Activated CD4-positive, CD25-positive, alpha-beta regulatory T cell treated with anti-CD3 and anti-CD28 coated beads, Interleukin-2, amount 50 U/mL, for 24 hours (primary cell): Measurements from ENCODE around the gene ATP1A4.

Source experiments
- ATAC-seq, 2 donors: fragments of 150-1000 bp; cut with Tn5 transposase; one replicate each; pipeline ENCODE4 v1.10.0; 2021; ENCODE audit warnings: mild to moderate bottlenecking in 1 of 2, moderate library complexity in 1 of 2

The ATP1A4 gene

GRCh38 chr1:160178731-160179130, 27.3 kb downstream of the ATP1A4 start:
- ATAC-seq, result no peak

- no peak for ATAC-seq
Observed at GRCh38 chr1:160179336-160179735, 27.9 kb downstream of the ATP1A4 start.

- ATAC-seq, result no peak
Observed at GRCh38 chr1:160186246-160186645, 34.8 kb downstream of the ATP1A4 start.

GRCh38 chr1:160186729-160187128, 35.3 kb downstream of the ATP1A4 start:
- ATAC-seq, result no peak

- no peak for ATAC-seq
Observed at GRCh38 chr1:160187407-160187806, 36.0 kb downstream of the ATP1A4 start.

- ATAC-seq, result no peak
Observed at GRCh38 chr1:160188341-160188740, 36.9 kb downstream of the ATP1A4 start.

- no peak for ATAC-seq
Observed at GRCh38 chr1:160189649-160190625, 38.5 kb downstream of the ATP1A4 start, which contains the start of gene CASQ1. Gene CASQ1, plus strand, starts transcription at chr1:160190575. Its CDS starts 177 bp downstream, at chr1:160190752.

GRCh38 chr1:160191756-160192155, 40.4 kb downstream of the ATP1A4 start:
- no peak for ATAC-seq

GRCh38 chr1:160192234-160192633, 40.8 kb downstream of the ATP1A4 start:
- ATAC-seq, result no peak

- peak; percentile 60 to 76 for ATAC-seq
Observed at GRCh38 chr1:160193091-160193819, 41.9 kb downstream of the ATP1A4 start.

- ATAC-seq, result no peak
Observed at GRCh38 chr1:160193832-160194736, 42.7 kb downstream of the ATP1A4 start.

- no peak for ATAC-seq
Observed at GRCh38 chr1:160194737-160195059, 43.3 kb downstream of the ATP1A4 start.

GRCh38 chr1:160196143-160196542, 44.7 kb downstream of the ATP1A4 start:
- ATAC-seq, result no peak

- ATAC-seq, result no peak
Observed at GRCh38 chr1:160197231-160197630, 45.8 kb downstream of the ATP1A4 start.

GRCh38 chr1:160200786-160201185, 49.4 kb downstream of the ATP1A4 start:
- no peak for ATAC-seq

- no peak for ATAC-seq
Observed at GRCh38 chr1:160204526-160205241, 53.3 kb downstream of the ATP1A4 start.

GRCh38 chr1:160205242-160206035, 54.0 kb downstream of the ATP1A4 start, which contains the start of gene PEA15:
Gene PEA15, plus strand, starts transcription at chr1:160205384. Its CDS starts 6,161 bp downstream, at chr1:160211545.
- ATAC-seq, result peak; percentile 76 to 77

GRCh38 chr1:160206036-160206389, 54.6 kb downstream of the ATP1A4 start:
- ATAC-seq, result peak; percentile 86 to 88

- no peak for ATAC-seq
Observed at GRCh38 chr1:160206421-160207117, 55.2 kb downstream of the ATP1A4 start.

GRCh38 chr1:160207118-160207650, 55.8 kb downstream of the ATP1A4 start:
- ATAC-seq, result no peak
